Gastrocnemius medialis (tissue), 4 donors: ENCODE results near the gene GRPEL2.

Experiments used
- POLR2A ChIP-seq, 2 donors: fragments of 450-650 bp; IDR thresholded peaks; one replicate each; pipeline ENCODE4 v1.6.1; 2017; ENCODE audit warnings: antibody characterized with exemption in 2 of 2, mild to moderate bottlenecking in 2 of 2, moderate library complexity in 2 of 2
- TF ChIP-seq, protein P1 (sequence below), 5 experiments: fragments of 450-650 bp in 3 of 5; fragments of 200-600 bp in 2 of 5; sonication (generic) in 2 of 5; IDR thresholded peaks in 4 of 5; conservative IDR thresholded peaks in 1 of 5; 1 replicate in 4 of 5; 2 replicates in 1 of 5; pipeline ENCODE4 v1.5.1; 2016 to 2019; ENCODE audit warnings: antibody characterized with exemption in 5 of 5, mild to moderate bottlenecking in 3 of 5, moderate library complexity in 3 of 5

DNA sequence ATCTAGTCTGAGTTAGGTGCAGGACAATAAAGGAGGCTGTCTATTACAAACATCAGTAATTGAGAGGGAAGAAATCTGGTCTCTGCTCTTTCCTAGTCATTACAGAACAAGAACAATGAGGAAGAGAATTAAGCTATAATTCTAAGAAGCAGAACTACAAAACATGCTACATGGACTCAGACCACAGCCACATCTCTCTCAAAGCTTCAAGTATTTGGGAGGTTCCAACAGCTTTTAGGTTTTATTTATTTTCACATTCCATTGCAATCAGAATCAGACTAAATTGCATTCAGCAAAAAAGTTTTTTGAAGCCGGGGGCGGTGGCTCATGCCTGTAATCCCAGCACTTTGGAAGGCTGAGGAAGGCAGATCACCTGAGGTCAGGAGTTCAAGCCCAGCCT, 1.1 kb upstream of the GRPEL2 start:
- TF ChIP-seq, protein P1, sequence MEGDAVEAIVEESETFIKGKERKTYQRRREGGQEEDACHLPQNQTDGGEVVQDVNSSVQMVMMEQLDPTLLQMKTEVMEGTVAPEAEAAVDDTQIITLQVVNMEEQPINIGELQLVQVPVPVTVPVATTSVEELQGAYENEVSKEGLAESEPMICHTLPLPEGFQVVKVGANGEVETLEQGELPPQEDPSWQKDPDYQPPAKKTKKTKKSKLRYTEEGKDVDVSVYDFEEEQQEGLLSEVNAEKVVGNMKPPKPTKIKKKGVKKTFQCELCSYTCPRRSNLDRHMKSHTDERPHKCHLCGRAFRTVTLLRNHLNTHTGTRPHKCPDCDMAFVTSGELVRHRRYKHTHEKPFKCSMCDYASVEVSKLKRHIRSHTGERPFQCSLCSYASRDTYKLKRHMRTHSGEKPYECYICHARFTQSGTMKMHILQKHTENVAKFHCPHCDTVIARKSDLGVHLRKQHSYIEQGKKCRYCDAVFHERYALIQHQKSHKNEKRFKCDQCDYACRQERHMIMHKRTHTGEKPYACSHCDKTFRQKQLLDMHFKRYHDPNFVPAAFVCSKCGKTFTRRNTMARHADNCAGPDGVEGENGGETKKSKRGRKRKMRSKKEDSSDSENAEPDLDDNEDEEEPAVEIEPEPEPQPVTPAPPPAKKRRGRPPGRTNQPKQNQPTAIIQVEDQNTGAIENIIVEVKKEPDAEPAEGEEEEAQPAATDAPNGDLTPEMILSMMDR (IDR thresholded peaks at IDR 0.05 in 4 of 5, conservative IDR thresholded peaks at IDR 0.05 in 1 of 5) = no peak
- TF ChIP-seq POLR2A (IDR thresholded peaks at IDR 0.05) = no peak
